IMR-90 (cell line): ENCODE data around the gene ABR. TPM values are rescaled to one million over a fixed set of nuclear protein-coding genes. Genes with fewer than 3 reads are reported as not detected.

Experiments
- ATAC-seq: fragments of 200-7000 bp; cut with Tn5 transposase; 2 replicates; pipeline ENCODE4 v1.9.1; 2020; ENCODE audit warnings: low read depth, mild to moderate bottlenecking, moderate library complexity
- BruUV-seq: library from RNA; stranded (reverse); fragments of 400-500 nt; replicated peaks from 2 replicates; lab custom pipeline; 2021; lab: Mats Ljungman, UMichigan
- CTCF ChIA-PET: fragments of 300-600 bp; formaldehyde crosslinking; extraction: SDS; loops from one replicate; lab custom pipeline; 2021; ENCODE audit warnings: antibody characterized with exemption; lab: Yijun Ruan, JAX
- POLR2A ChIA-PET: fragments of 300-600 bp; sonication (Branson Sonifier 250); formaldehyde crosslinking; loops from one replicate; lab custom pipeline; 2022; ENCODE audit warnings: antibody characterized with exemption; ENCODE audit not compliant: unreplicated experiment; lab: Charles Lee
- DNase-seq: peaks from one replicate; pipeline ENCODE4 v3.0.0; 2013
- H2AFZ ChIP-seq: replicated peaks from 2 replicates; pipeline ENCODE3; 2013; ENCODE audit warnings: low read length, mild to moderate bottlenecking; ENCODE audit not compliant: poor library complexity
- H2AK5ac ChIP-seq: 2 replicates; pipeline ENCODE4 v1.6.1; 2013; ENCODE audit warnings: low read depth, low read length, inconsistent platforms
- H2AK9ac ChIP-seq: replicated peaks from 2 replicates; pipeline ENCODE3; 2013; ENCODE audit warnings: mild to moderate bottlenecking, low read depth, low read length, moderate library complexity; ENCODE audit not compliant: poor library complexity
- H2BK120ac ChIP-seq: 2 replicates; pipeline ENCODE4 v1.6.1; 2013; ENCODE audit warnings: low read depth, low read length, inconsistent platforms
- H2BK15ac ChIP-seq: 3 replicates; pipeline ENCODE4 v1.6.1; 2013; ENCODE audit warnings: low read depth, low read length, inconsistent platforms
- H2BK20ac ChIP-seq: 2 replicates; pipeline ENCODE4 v1.6.1; 2013; ENCODE audit warnings: low read depth, mild to moderate bottlenecking, inconsistent platforms, low read length, moderate library complexity
- H2BK5ac ChIP-seq: 2 replicates; pipeline ENCODE4 v1.6.1; 2013; ENCODE audit warnings: mild to moderate bottlenecking, low read depth, low read length, inconsistent platforms; ENCODE audit not compliant: poor library complexity, severe bottlenecking
- H3K14ac ChIP-seq: replicated peaks from 2 replicates; pipeline ENCODE4 v1.6.1; 2013; ENCODE audit warnings: low read depth, low read length, inconsistent platforms
- H3K18ac ChIP-seq: 2 replicates; pipeline ENCODE4 v1.6.1; 2013; ENCODE audit warnings: low read depth, low read length, control low read depth
- H3K23ac ChIP-seq: 2 replicates; pipeline ENCODE4 v1.6.1; 2013; ENCODE audit warnings: low read depth, low read length, inconsistent platforms
- H3K27ac ChIP-seq: 2 replicates; pipeline ENCODE4 v1.5.1; 2013; ENCODE audit warnings: mild to moderate bottlenecking, control low read depth, low read length; ENCODE audit not compliant: insufficient read depth
- H3K27me3 ChIP-seq: 2 replicates; pipeline ENCODE4 v1.6.1; 2013; ENCODE audit warnings: low read length; ENCODE audit not compliant: control insufficient read depth, insufficient read depth
- H3K36me3 ChIP-seq: 2 replicates; pipeline ENCODE4 v1.6.1; 2013; ENCODE audit warnings: low read length, mixed read lengths; ENCODE audit not compliant: control insufficient read depth, insufficient read depth
- H3K4ac ChIP-seq: 2 replicates; pipeline ENCODE4 v1.6.1; 2013; ENCODE audit warnings: low read depth, low read length, inconsistent platforms
- H3K4me1 ChIP-seq: 2 replicates; pipeline ENCODE4 v1.6.1; 2013; ENCODE audit warnings: low read length, mixed read lengths; ENCODE audit not compliant: control insufficient read depth, insufficient read depth
- H3K4me2 ChIP-seq: 2 replicates; pipeline ENCODE4 v1.6.1; 2013; ENCODE audit warnings: low read depth, mild to moderate bottlenecking, control low read depth, low read length, moderate library complexity
- H3K4me3 ChIP-seq: 2 replicates; pipeline ENCODE4 v1.5.1; 2013; ENCODE audit warnings: low read depth, mild to moderate bottlenecking, control low read depth, low read length, moderate library complexity; ENCODE audit not compliant: insufficient read depth
- H3K56ac ChIP-seq: 2 replicates; pipeline ENCODE4 v1.6.1; 2013; ENCODE audit warnings: low read length, inconsistent platforms; ENCODE audit not compliant: insufficient read depth; ENCODE audit errors: extremely low read depth
- H3K79me1 ChIP-seq, 2 experiments: 2 replicates each; pipeline ENCODE4 v1.6.1; 2013; ENCODE audit warnings: low read length in 2 of 2, inconsistent platforms in 1 of 2, low read depth in 1 of 2
- H3K9ac ChIP-seq: 2 replicates; pipeline ENCODE4 v1.6.1; 2013; ENCODE audit warnings: low read depth, low read length, control low read depth
- H3K9me1 ChIP-seq: 2 replicates; pipeline ENCODE4 v1.6.1; 2013; ENCODE audit warnings: low read length, inconsistent platforms; ENCODE audit not compliant: insufficient read depth
- H3K9me3 ChIP-seq: 2 replicates; pipeline ENCODE4 v1.6.1; 2013; ENCODE audit warnings: low read length; ENCODE audit not compliant: control insufficient read depth, insufficient read depth
- H4K20me1 ChIP-seq: 2 replicates; pipeline ENCODE4 v1.6.1; 2013; ENCODE audit warnings: low read length, inconsistent platforms; ENCODE audit not compliant: insufficient read depth
- H4K5ac ChIP-seq: 2 replicates; pipeline ENCODE4 v1.6.1; 2013; ENCODE audit warnings: mild to moderate bottlenecking, low read depth, low read length, control low read depth
- H4K8ac ChIP-seq, 2 experiments: 2 replicates each; pipeline ENCODE4 v1.6.1; 2013; ENCODE audit warnings: low read depth in 2 of 2, low read length in 2 of 2, control low read depth in 1 of 2, inconsistent platforms in 1 of 2
- H4K91ac ChIP-seq: 2 replicates; pipeline ENCODE4 v1.6.1; 2013; ENCODE audit warnings: low read depth, low read length, inconsistent platforms; ENCODE audit not compliant: insufficient read depth
- CEBPB ChIP-seq: IDR thresholded peaks from 2 replicates; pipeline ENCODE4 v1.6.1; 2012; ENCODE audit warnings: low read depth, low read length, improper control_type of control experiment
- CTCF ChIP-seq: conservative IDR thresholded peaks from 2 replicates; pipeline ENCODE4 v1.5.1; 2012; ENCODE audit warnings: mild to moderate bottlenecking, low read depth, low read length, improper control_type of control experiment
- MAFK ChIP-seq: IDR thresholded peaks from 2 replicates; pipeline ENCODE4 v1.6.1; 2012; ENCODE audit warnings: low read depth, low read length, improper control_type of control experiment
- MAZ ChIP-seq: IDR thresholded peaks from 2 replicates; pipeline ENCODE4 v1.6.1; 2012; ENCODE audit warnings: low read depth, mild to moderate bottlenecking, low read length, improper control_type of control experiment, moderate library complexity, borderline replicate concordance
- MXI1 ChIP-seq: IDR thresholded peaks from 2 replicates; pipeline ENCODE4 v1.6.1; 2012; ENCODE audit warnings: low read depth, mild to moderate bottlenecking, low read length, moderate library complexity, borderline replicate concordance
- RAD21 ChIP-seq: IDR thresholded peaks from 2 replicates; pipeline ENCODE4 v1.6.1; 2012; ENCODE audit warnings: low read length, improper control_type of control experiment
- RFX5 ChIP-seq: IDR thresholded peaks from 2 replicates; pipeline ENCODE4 v1.8.0; 2012; ENCODE audit warnings: low read depth, mild to moderate bottlenecking, low read length, moderate library complexity
- SMC3 ChIP-seq: fragments of 150-350 bp; IDR thresholded peaks from 2 replicates; pipeline ENCODE4 v1.6.1; 2016; ENCODE audit warnings: low read depth, mild to moderate bottlenecking, antibody characterized with exemption, low read length, moderate library complexity
- USF2 ChIP-seq: fragments of 150-350 bp; IDR thresholded peaks from 2 replicates; pipeline ENCODE4 v1.6.1; 2017; ENCODE audit warnings: mild to moderate bottlenecking, antibody characterized with exemption, low read length, low read depth
- WGBS, 2 experiments: methylation state at CpG; one replicate each; pipeline versions ENCODE4 v1.1.5 to v1.1.7; 2013; ENCODE audit warnings: missing lambda C conversion rate in 2 of 2; ENCODE audit not compliant: insufficient read length in 1 of 2; ENCODE audit errors: extremely low coverage in 2 of 2; 5-methylcytosine and 5-hydroxymethylcytosine counted together
- dilution Hi-C: fragments of 300-500 bp; cut with HindIII; formaldehyde crosslinking; loops from one replicate; pipeline ENCODE4 v1.14.3; 2018; ENCODE audit warnings: low sequenced_read_pairs; ENCODE audit not compliant: unreplicated experiment
- in situ Hi-C: fragments of 300-500 bp; cut with MboI; formaldehyde crosslinking; loops from 3 replicates; pipeline ENCODE4 v1.14.3; 2019; ENCODE audit warnings: low sequenced_read_pairs, inconsistent platforms, mixed read lengths
- intact Hi-C: fragments of 100-400 bp; cut with micrococcal nuclease; formaldehyde crosslinking; loops from 2 replicates; pipeline ENCODE4 v1.10.0; 2022
- polyA plus RNA-seq, 3 experiments: library from polyadenylated mRNA; depleted of rRNA; stranded (reverse); fragments of >200 nt; gene quantifications; 2 replicates each; pipeline ENCODE4 v1.2.3, GENCODE V29; 2012; ENCODE audit warnings: low replicate concordance in 1 of 3
- total RNA-seq: library from RNA; depleted of rRNA; stranded (reverse); fragments of >200 nt; gene quantifications from 2 replicates; pipeline ENCODE4 v1.2.3, GENCODE V29; 2012
- TF ChIP-seq, protein P1 (sequence below): fragments of 150-350 bp; IDR thresholded peaks from 2 replicates; pipeline ENCODE4 v1.6.1; 2016; ENCODE audit warnings: low read depth, mild to moderate bottlenecking, low read length, moderate library complexity, borderline replicate concordance

The ABR gene
- total and polyA plus RNA-seq, 2 of the 4 experiments (the other 2 are of a cell fraction) = 28.3 to 79.7 TPM

- no peak overlapping the region for H3K14ac ChIP-seq
- H3K9me3 ChIP-seq = no peaks in the 10 kb centered on the region
- H4K20me1 ChIP-seq = peaks cover 26% of the 10 kb centered on the region
- no peak overlapping the region for H3K27ac ChIP-seq
- in situ Hi-C loops (no loop called here), dilution Hi-C loops (no loop called here), intact Hi-C loops (no loop called here)
- H3K4me2 ChIP-seq = no peak overlapping the region
- H3K27me3 ChIP-seq = no peaks in the 10 kb centered on the region
- peaks cover 17% of the 10 kb centered on the region for H3K4me1 ChIP-seq
- H2BK120ac ChIP-seq = no peak overlapping the region
- no peak overlapping the region for H2AK5ac ChIP-seq
- H3K18ac ChIP-seq = no peak overlapping the region
- no peak overlapping the region for H2AFZ ChIP-seq
- CTCF ChIA-PET = no interaction called here
- TF ChIP-seq MAFK (no peak), USF2 (no peak), RFX5 (no peak), CTCF (no peak), MAZ (no peak), CEBPB (no peak), RAD21 (no peak), SMC3 (no peak), MXI1 (no peak)
- TF ChIP-seq, protein P1, sequence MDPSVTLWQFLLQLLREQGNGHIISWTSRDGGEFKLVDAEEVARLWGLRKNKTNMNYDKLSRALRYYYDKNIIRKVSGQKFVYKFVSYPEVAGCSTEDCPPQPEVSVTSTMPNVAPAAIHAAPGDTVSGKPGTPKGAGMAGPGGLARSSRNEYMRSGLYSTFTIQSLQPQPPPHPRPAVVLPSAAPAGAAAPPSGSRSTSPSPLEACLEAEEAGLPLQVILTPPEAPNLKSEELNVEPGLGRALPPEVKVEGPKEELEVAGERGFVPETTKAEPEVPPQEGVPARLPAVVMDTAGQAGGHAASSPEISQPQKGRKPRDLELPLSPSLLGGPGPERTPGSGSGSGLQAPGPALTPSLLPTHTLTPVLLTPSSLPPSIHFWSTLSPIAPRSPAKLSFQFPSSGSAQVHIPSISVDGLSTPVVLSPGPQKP = no peak
- no peak overlapping the region for H3K9ac ChIP-seq
- no peak overlapping the region for H3K56ac ChIP-seq
- H3K79me1 ChIP-seq = peaks cover 6 to 23% of the 10 kb centered on the region in 2 experiments; a peak in 2 of 4 replicates
- no peak overlapping the region for H4K91ac ChIP-seq
- H4K8ac ChIP-seq = no peak overlapping the region
- no peak overlapping the region for H2BK5ac ChIP-seq
- peaks cover 67% of the 10 kb centered on the region for H3K36me3 ChIP-seq
- DNase-seq (no peak), ATAC-seq (no peak)
- no peak overlapping the region for H2BK15ac ChIP-seq
- H3K23ac ChIP-seq = no peak overlapping the region
- H3K4ac ChIP-seq = no peak overlapping the region
- H2AK9ac ChIP-seq = no peak overlapping the region
- H3K4me3 ChIP-seq = no peak overlapping the region
- H2BK20ac ChIP-seq = no peak overlapping the region
- POLR2A ChIA-PET = no interaction called here
- peaks cover 9% of the 10 kb centered on the region; the same call in 1 of the 2 replicates for H3K9me1 ChIP-seq
- 83% methylated on average over 12 of the region's 21 CpGs; no CpG with 5 or more reads in 1 of the 2 experiments for WGBS, 2 experiments
- no peak overlapping the region for H4K5ac ChIP-seq
- no TSS peak for BruUV-seq
These were observed 171.6 kb downstream of the ABR start for GRCh38 chr17:1008008-1008761.
